NOMO-1 treated with dmso at 0.1 percent for 144 hours (cell line): ENCODE measurements around the gene SETBP1.

ENCODE experiments used
- DNase-seq: peaks from one replicate; lab custom pipeline; 2025; ENCODE audit not compliant: unreplicated experiment; lab: John Stamatoyannopoulos, UW

The SETBP1 gene

DNA sequence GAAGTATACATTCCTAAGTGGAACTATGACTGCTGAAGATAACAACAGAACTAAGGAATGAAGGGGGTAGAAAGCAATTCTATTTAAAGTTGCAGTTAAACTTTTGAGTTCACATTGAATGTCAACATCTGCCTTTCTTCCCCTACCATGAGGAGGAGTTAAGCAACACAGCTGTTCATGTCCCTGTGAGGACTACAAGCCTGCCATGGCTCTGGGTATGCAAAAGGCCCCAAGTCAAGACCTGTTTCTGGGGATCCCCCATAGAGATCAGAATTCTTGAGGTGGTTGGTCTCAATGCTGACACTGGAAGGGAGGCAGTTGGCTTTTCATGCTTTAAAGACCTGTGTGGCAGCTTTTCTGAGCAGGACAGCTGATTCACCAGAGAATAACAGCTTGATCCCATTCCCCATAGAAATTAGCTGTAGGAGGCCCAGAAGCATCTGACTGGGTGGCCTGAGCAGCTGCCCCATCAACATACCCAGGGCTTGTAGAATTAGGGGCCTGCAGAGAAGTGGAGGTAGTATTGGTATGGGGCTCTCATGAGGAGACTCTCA is 131.0 kb downstream of the SETBP1 start:
- DNase-seq, result no peak

DNA sequence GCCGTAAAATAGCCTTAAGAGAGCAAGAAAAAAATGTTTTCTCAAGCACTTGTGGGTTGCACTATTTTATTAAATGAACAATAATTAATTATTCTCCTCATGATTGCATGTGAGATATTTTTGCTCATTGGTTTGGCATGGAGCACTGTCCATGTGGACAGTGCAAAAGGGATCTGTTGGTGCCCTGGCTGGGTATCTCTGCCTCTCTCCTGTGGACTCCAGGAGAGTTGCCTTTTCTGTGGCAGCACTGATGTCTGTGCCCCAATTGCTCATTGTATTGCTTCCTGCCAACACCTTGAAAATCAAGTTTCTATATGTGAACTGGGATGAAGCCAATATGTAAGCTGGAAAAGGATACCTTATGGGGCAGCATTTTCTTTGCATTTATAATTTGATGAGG is 131.7 kb downstream of the SETBP1 start:
- DNase-seq, result no peak

DNA sequence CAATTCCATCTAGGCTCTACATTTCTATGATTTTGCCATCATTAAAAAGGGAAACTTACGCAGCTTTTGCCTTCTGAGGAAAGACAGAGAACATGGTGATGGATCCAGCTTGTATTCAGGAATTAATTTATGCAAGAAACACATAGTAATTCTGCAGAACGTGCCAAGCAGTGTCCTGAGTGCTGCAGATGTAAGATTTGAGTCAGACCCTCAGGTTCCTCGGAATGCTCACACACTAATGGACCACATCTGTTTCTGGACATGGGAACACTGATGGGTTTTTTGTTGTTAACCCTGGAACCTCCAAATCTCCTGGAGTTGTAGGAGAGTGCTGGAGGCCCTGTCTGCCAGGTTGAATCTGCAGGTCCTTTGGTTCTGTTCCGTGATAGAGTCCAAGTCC is 132.9 kb downstream of the SETBP1 start:
- no peak for DNase-seq

DNA sequence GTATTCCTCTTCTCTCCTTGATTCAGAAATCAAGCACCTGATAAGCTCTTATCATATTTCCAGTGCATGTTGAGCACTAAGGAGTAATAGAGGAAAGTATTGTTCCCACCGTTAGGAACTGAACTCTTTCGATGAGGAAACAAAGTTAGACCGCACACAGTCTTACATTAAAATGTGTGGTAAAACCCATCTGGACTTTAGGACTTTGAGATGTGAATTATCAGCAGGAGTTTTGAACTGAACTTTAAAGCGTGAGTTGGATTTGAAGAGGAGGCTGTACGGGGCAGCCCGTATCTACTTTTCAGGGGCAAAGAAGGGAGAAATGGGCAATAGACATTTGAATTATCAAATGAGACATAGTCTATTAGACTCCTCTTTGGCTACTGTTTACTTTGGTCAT is 134.4 kb downstream of the SETBP1 start:
- DNase-seq, result no peak

DNA sequence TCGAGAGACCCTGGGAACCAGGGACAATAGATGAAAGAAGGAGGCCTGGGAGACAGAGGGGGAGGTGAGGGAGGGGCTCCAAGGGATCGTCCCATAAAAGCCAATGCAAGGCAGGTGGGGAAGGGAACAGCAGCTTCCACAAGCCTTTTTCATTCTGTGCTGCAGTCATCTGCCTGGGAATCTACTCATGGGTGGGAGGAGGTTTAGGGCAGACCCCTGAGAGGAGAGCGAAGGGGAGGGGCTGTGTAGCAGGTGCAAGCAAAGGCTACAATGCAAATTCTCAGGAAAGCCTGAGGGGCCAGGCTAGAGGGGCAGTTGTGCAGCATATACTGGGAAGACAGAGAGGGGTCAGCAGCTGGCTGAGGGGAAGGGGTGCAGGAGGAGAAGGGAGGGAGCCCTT is 135.4 kb downstream of the SETBP1 start:
- no peak for DNase-seq

DNA sequence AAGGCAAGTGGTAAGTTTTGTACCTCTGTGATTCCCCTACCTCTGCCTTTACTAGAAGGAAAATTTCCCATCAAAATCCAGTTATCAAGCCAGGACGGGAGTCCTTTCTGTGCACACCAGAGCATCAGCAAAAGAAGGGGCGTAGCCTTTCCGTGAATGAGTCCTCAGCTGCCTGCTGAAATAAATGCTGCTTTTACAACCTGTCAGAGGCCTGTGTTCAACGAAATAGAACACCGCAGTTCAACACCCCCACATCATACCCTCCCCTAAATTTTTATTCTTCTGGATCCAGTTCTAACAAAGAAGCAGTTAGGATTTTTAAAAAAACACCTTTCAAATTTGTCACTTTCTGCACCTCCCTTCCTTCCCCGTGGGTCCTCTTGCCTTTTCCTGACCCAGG is 135.8 kb downstream of the SETBP1 start:
- DNase-seq, result no peak

DNA sequence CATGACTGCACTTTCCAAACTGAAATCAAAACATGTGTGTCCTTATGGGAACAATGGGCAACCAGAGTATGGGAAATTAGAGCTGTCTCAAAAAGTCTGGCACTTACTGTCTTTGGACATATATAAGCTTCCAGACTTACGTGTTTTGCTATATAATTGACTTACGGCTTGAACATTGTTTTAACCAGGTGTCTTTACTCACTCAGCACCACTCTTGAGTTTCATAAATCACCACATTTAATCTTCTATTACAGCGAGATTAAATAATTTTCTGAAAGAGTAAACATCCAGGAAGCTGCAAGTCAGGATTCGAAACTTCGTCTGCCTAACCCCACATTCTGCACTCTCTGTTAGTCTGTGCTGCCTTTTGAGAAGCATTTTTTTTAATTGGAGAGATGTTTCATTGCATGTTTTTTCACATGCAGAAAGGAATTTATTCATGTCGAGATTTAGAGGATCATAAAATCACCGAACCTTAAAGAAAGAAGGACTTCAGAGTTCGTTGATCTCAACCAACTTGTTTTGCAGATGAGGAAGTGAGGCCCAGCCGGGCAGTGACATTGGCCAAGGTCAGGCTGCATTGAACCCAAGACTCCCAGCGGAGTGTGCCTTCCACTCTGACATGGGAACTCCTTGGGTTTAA is 137.3 kb downstream of the SETBP1 start:
- no peak for DNase-seq

DNA sequence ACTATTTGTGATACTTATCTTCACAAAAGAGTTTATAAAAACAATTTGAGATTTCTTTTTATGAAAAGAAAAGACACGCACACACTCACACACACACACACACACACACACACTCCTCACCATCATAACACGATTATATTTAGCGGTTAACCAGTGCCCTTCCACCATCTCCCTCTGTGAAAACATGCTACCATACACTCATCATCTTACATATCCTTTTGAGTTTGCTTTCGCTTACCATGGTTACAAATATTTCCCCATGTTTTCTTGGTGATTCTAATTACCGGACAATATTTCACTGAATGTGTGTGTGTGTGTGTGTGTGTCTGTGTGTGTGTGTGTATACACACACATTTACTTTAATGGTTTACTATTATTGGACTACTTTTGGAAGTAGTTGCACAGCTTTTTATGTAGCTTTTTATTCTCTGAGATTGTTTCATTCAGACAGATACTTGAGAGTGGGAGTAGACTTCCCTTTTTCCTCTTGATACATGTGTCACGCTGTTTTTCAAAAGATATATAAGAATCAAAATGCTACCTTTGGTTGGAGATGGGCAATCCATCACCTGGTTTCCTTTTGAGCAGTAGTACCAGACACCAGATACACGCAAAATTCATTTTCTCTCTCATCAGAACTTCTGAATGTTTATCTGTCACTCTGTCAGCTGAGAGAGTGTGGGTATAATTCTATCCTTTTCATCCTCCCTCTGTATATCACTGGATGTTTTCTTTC is 138.1 kb downstream of the SETBP1 start:
- DNase-seq, result no peak

DNA sequence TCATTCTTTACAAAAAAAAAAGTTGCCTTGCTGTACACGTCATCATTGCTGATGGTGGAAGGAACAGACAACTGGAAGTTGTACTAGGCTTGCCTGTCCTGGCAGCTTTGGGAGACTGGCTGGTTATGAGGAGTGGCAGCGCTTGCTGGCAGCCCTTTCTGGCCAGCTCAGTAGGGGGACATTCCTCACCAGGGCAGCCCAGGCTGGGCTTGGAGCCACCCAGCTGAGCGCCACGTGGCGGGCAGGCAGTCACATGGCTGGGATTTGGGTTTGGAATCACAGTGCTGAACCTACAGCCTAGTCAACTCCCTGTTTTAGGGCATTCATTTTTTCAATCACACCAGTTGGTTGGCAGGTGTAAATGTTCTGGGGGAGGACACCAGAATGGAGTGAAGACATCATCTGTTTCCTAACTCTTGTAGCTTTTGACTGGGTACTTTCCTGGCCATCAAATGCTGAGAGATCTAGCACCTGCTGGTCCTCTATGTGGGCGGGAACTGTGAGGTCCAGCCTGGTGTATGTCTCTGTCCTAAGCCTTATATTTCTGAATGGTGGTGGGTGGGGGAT is 139.3 kb downstream of the SETBP1 start:
- no peak for DNase-seq

DNA sequence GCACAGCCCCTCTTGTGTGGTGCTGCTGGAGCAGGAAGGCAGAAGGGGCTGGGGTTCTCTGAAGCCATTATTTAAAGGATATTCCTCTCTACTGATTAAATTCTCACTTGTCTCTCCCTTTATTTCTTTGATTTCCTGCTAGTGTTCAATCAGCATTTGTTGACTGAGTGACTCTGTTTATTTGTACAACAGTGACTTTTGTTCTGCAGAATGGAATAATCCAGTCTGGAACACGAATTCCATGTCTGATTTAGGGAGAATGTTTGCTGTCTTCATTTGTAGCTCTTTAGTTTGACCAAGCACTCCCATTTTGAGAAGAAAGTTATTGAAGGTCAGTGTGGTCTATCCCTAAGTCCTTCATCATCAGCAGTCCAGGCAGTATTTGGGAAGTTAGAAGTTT is 141.2 kb downstream of the SETBP1 start:
- no peak for DNase-seq

DNA sequence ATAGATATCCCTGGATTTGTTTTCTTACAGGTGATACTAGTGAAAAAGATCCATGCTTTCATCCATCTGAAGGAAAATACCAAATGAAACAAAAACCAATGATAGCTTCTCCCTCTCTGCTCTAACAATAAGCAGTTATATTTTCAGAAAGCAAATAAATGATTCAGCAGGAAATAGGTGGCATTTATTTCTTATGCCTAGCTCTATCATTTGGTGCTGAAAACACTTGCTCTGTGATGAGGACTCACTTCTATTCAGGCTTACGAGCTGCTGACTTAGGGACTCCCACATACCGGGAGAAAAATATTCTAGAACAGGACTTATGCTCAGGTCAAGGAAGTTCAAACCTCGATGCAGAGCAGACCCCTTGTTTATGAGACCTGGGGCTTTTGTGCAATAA is 142.6 kb downstream of the SETBP1 start:
- DNase-seq, result no peak

DNA sequence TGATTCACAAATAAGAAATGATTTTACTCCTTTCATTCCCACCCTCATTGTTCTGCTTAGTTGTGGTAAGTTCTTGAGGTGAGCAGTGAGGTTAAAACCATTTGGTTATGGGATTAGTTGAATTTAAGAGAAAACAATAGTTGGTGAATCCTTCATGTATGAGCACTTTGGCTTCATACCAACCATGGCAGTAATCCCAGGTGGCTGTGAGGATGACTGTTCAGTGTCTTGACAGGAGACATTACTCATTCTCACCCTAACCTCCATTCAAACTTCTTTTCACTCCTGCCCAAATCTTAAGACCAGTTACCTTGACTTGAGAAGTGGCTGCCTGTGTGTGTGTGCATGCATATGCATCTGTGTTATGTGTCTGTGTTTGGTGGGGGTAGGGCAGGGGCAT is 143.1 kb downstream of the SETBP1 start:
- DNase-seq, result no peak

DNA sequence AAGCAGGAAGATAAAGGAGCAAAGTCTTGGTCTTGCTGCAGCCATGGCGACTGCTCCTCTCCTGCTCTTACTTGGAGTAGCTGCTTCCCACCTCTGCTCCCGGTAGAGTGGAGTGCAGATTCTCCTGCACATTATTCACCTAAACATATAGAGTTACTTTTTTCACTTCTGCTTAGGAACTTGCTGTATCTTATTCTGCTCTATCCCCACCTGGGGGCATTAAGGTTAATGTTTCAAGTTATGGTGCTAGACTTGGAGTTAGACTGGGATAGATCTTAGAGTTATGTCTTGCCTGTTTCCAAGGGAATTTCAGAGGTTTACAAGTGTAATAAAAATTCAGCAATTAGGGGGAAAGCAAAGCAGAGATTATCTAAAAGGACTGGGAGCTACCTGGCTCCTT is 144.2 kb downstream of the SETBP1 start:
- no peak for DNase-seq

DNA sequence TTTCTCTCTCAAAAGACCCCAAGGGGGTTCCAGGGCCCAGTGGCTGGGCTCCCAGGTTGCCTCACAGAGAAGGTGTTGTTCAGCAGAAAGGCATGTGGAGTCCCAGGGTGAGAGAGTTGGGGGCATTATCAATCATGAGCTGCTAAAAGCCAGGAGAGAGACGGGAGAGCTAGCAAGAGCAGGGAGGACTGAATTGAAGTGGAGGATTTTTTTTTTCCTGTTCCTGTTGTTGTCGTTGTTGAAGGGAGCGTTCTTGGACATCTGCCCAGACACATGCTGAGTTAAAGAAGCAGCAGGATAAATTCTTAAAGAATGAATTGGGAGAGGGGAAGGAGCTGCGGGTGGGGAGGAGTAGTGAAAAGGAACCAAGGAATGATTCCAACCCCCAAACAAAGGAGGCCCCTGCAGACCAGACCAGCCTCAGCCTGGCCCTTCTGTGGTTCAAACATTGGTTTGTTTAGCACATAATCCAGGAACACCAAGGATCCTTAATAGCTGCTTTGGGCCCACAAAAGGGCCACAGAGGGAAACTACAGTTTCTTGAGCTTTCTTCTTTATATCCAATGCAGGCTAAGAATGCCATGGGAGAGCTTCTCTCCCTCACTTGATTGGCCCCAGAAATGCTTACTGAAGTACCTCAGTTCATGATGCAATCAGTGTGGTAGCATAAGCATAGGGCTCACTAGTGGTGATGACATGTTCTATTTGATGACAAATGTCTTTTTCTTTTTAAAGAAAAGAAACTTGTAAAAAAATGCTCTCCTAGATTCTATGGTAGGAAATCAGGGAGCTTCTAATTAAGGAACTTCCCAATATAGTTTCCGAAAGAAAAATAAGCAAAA is 146.0 kb downstream of the SETBP1 start:
- no peak for DNase-seq

DNA sequence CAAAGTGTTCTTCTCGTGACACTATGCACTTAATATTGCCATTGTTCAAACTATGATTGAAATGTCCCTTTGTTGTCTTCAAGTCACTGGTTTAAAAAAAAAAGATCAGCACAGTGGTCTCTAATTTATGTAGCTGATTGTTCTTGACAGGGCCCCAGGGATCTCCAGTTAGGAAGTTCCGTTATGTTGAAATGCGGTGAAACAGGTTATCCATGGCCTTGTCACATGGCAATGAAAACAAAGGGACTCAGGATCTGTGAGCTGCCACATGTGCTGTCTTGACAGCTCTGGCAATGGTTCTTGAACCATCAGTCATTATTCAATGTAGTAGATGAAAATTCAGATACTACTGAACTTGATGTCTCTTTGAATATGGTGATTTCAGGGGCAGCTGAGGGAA is 147.4 kb downstream of the SETBP1 start:
- no peak for DNase-seq

DNA sequence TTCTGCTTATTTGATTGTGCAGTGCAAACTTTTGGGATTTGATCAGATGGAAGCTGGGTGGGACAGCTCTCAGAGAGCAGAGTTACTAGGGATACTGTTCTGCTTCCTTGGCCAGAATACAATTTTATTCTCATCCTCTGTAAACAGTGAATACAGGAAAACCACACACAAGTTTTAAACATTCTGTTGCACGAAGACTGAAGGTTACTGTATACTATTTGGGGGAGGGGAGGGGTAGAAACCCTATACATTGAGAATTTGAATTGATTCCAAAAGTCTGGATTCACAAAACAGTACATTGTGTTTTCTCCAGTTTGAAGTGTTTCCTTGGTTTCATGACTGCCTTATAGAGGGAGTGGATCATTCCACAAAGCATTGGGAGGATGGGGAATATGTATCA is 149.9 kb downstream of the SETBP1 start:
- no peak for DNase-seq

DNA sequence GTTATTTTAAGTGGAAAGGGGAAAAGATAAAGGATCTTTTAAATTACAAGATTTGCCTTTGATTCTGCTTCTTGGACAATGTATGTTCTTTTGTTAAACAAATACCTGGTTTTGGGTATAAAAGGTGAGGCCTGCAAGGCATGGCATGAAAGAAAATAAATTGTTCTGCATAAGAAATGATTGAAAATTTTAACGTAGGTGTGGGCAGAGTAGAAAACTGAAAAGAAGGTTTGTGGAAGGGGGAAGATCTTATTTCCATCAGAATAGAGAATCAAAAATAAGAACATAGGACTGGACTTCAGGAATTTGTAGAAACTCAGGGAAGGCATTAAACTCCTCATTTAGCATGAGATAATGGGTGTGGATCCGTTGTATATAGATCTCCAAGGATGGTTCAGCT is 153.1 kb downstream of the SETBP1 start:
- DNase-seq, result no peak

DNA sequence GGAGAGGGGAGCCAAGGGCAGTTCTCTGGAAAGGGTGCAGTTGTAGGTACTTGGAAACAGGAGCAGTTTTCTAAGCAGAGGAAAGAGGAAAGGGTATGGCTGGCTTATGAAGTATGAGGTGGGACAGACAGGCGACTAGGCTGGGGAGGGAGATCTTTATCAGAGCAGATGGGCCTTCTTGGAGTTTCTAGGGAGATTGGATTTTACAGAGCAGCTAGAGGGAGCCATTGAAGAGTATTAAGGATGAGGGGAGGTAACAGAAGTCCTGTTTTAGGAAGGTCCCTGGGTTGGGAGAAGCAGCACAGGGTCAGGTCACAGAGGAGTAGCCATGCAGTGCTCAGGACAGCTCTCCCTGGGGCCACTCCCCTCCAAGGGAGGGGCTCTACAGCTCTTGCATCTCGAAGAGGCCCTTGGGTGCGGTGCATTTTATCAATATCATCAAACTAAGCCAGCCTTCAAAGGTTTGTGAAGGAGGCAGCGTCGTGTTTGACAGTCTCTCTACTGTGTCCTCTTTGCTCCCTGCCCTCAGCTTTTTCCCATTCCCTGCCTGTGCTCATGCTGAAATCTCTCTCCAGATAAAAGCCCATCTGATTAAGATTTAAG is 154.3 kb downstream of the SETBP1 start:
- no peak for DNase-seq

DNA sequence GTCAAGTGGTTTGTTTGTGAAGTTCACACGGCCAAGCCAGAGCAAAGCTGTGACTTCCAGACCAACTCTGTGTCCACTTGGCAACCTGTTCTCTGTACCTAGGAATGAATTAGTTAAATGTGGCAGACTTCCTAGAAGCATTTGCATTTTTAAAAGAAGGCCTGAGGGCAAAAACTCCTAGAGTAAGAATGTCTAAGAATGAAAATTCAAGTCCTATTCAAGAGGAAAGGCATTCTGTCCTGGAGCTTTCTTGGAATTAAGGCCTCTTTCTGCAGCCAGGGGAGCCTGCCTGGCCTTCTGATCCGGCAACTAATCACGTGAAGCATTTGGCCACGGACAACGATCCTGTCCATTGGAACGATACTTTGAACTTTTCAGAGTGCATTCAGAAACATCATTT is 155.0 kb downstream of the SETBP1 start:
- no peak for DNase-seq

DNA sequence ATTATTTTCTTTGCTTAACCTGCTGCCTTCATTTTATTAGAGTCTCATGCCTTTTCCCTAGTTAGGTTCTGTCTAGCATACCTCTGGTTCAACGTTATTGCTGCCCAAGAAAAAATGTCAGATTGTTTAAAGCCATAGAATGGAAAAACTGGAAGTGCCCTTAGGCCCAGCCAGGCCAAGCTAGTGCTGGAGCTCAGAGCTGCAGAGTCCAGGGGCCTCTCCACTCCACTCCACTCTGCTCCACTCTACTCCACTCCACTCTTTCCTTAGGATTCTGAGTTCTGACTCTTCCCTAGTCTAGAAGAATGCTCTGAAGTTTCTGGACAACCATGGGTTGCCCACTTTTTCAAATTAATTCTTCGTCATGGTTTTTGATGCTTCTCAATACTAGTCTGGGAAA is 155.6 kb downstream of the SETBP1 start:
- no peak for DNase-seq
